HEK293T (cell line): ENCODE measurements around the gene DHRS13.
"Not testable (repeated sequence)": the region's sequence is repeated elsewhere in the genome, so short reads cannot be mapped to it uniquely, and the experiment has no call there.

ENCODE experiments used
- BHLHE40 ChIP-seq: fragments of 450-650 bp; IDR thresholded peaks from 2 replicates; pipeline ENCODE4 v1.6.1; 2016; ENCODE audit warnings: mild to moderate bottlenecking, moderate library complexity, borderline replicate concordance
- CTBP1 ChIP-seq: fragments of 450-650 bp; IDR thresholded peaks from 2 replicates; pipeline ENCODE4 v1.6.1; 2016; ENCODE audit warnings: borderline replicate concordance
- ELF4 ChIP-seq: fragments of 450-650 bp; IDR thresholded peaks from 2 replicates; pipeline ENCODE4 v1.6.1; 2017; ENCODE audit warnings: antibody characterized with exemption
- FOXA1 ChIP-seq: fragments of 450-650 bp; IDR thresholded peaks from 2 replicates; pipeline ENCODE4 v1.6.1; 2016; ENCODE audit warnings: mild to moderate bottlenecking
- FOXM1 ChIP-seq: fragments of 450-650 bp; IDR thresholded peaks from 2 replicates; pipeline ENCODE4 v1.6.1; 2017; ENCODE audit warnings: mild to moderate bottlenecking, borderline replicate concordance
- HDGF ChIP-seq: fragments of 450-650 bp; IDR thresholded peaks from 2 replicates; pipeline ENCODE4 v1.6.1; 2017; ENCODE audit warnings: antibody characterized with exemption, borderline replicate concordance
- SUZ12 ChIP-seq: fragments of 450-650 bp; IDR thresholded peaks from 2 replicates; pipeline ENCODE4 v1.6.1; 2016; ENCODE audit warnings: mild to moderate bottlenecking

DNA sequence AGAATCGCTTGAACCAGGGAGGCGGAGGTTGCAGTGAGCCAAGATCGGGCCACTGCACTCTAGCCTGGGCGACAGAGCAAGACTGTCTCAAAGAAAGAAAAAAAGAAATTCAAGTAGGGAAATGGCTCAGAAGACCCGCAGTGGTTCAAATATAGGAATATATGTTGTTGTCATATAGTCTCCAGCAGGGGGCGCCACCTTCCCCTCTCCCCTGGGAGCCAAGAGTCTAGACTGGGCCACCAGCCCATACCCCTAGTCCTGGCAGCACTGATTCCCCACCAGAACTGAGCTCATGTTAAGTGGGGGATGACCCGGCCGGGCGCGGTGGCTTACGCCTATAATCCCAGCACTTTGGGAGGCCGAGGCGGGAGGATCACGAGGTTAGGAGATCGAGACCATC is 54.2 kb downstream of the DHRS13 start:
- not testable (repeated sequence) for TF ChIP-seq FOXA1, HDGF, BHLHE40, ELF4, SUZ12, FOXM1, CTBP1
